ENCODE results near the gene NSMCE1. TPM values are rescaled to one million over a fixed set of nuclear protein-coding genes. Genes with fewer than 3 reads are reported as not detected.

Gene NSMCE1
- total and polyA plus RNA-seq, 2 donors (not counting 1 experiment from before 2014, with no cell fraction given), result 29.0 to 61.9 TPM

DNA sequence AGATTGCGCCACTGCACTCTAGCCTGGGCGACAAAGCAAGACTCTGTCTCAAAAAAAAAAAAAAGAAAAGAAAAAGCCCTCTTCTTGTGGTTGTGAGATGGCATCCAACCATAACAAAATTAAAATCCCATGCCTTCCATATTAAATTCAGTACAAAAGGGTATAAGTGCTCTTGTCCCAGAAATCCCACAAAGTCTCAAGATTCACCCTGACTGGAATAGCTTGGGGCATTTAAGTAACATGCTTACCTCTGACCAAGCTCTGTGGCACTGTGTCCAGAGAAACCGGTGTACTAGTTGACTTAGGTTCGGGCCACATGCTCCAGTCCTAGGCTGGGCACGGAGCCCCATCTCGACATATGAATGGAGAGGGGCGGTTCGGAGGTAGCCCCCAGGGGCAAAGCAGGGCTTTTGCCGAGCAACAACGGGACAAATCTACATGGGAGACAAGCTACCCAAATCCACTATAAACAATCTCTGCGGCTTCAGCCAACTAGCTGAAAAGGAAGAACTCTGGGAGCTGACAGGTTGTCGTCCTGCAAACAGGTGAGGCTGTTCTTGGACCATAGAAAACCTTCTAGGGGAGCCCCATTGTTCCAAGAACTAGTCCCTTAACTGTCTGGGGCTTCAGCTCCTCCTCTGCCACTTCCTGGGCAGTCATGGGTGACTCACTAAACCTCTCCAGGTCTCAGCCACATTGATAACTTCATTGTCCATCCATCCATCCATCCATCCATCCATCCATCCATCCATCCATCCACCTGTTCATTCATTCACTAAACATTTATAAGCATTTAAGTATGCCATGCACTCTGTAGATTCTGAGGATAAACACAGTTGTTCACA, 34.9 kb upstream of the NSMCE1 start:
- Histone ChIP-seq H3K4me2 (replicated peaks; ENCODE audit: low read depth, low read length, poor library complexity, severe bottlenecking) (peak overlapping the region; percentile 46), H3K9me3 (ENCODE audit: control extremely low read depth in 1 of 3, control insufficient read depth in 2 of 3, insufficient read depth in 1 of 3, low read length in 2 of 3) (peaks cover 0 to 4% (median 0%) of the 10 kb centered on the region in 3 donors), H3K27me3 (replicated peaks in 1 of 4; ENCODE audit: control extremely low read depth in 1 of 4, control insufficient read depth in 3 of 4, insufficient read depth in 4 of 4, low read length in 3 of 4) (no peaks in the 10 kb centered on the region), H3K27ac (ENCODE audit: low read length in 2 of 2) (peak overlapping the region in 1 of 2 donors; percentile 74), H2AFZ (ENCODE audit: insufficient read depth, low read depth, low read length, poor library complexity, severe bottlenecking) (no peak overlapping the region), H4K20me1 (ENCODE audit: control insufficient read depth, insufficient read depth, low read length, poor library complexity, severe bottlenecking) (no peaks in the 10 kb centered on the region), H3K79me2 (ENCODE audit: control insufficient read depth, insufficient read depth, low read length) (peaks cover 3% of the 10 kb centered on the region), H3K4me1 (ENCODE audit: control insufficient read depth in 2 of 2, insufficient read depth in 2 of 2, low read length in 2 of 2) (peaks cover 68 to 70% of the 10 kb centered on the region in 2 donors), H3K9ac (ENCODE audit: low read length) (no peak overlapping the region), H3K4me3 (ENCODE audit: control extremely low read depth in 1 of 5, extremely low read depth in 1 of 5, insufficient read depth in 1 of 5, low read depth in 2 of 5, low read length in 4 of 5) (no peak overlapping the region), H3K36me3 (replicated peaks in 1 of 2; ENCODE audit: control extremely low read depth in 1 of 2, control insufficient read depth in 1 of 2, extremely low read depth in 1 of 2, insufficient read depth in 2 of 2, low read length in 1 of 2) (no peaks in the 10 kb centered on the region)
- intact Hi-C loops (cut with micrococcal nuclease), result no loop called here
- ChIA-PET POLR2A (interaction anchor here (0.6 kb wide), 1 partner anchor 52 kb away, joined by 3 read pairs; no protein-coding TSS in a partner anchor), CTCF (interaction anchor here (1.2 to 1.7 kb wide), 4 partner anchors 12 to 124 kb away, joined by 3 to 5 read pairs (median 3); no protein-coding TSS in a partner anchor)
- WGBS (ENCODE audit: insufficient coverage), result 99% methylated on average over 10 of the region's 12 CpGs
- H3K4me1 Mint-ChIP-seq, result peaks cover 64% of the 10 kb centered on the region
- TF ChIP-seq EZH2 (IDR thresholded peaks at IDR 0.05; ENCODE audit: borderline replicate concordance, insufficient read depth, low read depth, low read length, poor library complexity, severe bottlenecking), result no peak
- TF ChIP-seq, protein P1, sequence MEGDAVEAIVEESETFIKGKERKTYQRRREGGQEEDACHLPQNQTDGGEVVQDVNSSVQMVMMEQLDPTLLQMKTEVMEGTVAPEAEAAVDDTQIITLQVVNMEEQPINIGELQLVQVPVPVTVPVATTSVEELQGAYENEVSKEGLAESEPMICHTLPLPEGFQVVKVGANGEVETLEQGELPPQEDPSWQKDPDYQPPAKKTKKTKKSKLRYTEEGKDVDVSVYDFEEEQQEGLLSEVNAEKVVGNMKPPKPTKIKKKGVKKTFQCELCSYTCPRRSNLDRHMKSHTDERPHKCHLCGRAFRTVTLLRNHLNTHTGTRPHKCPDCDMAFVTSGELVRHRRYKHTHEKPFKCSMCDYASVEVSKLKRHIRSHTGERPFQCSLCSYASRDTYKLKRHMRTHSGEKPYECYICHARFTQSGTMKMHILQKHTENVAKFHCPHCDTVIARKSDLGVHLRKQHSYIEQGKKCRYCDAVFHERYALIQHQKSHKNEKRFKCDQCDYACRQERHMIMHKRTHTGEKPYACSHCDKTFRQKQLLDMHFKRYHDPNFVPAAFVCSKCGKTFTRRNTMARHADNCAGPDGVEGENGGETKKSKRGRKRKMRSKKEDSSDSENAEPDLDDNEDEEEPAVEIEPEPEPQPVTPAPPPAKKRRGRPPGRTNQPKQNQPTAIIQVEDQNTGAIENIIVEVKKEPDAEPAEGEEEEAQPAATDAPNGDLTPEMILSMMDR (IDR thresholded peaks at IDR 0.05), result no peak
- peaks cover 8% of the 10 kb centered on the region for H3K9me3 Mint-ChIP-seq (ENCODE audit: insufficient read depth)
- DNase-seq (no peak), ATAC-seq (ENCODE audit: low read depth) (no peak)
- H3K27me3 Mint-ChIP-seq, result peaks cover 3% of the 10 kb centered on the region
- H3K27ac Mint-ChIP-seq, result peak overlapping the region; percentile 88
- H3K4me3 Mint-ChIP-seq, result peak overlapping the region; percentile 18

DNA sequence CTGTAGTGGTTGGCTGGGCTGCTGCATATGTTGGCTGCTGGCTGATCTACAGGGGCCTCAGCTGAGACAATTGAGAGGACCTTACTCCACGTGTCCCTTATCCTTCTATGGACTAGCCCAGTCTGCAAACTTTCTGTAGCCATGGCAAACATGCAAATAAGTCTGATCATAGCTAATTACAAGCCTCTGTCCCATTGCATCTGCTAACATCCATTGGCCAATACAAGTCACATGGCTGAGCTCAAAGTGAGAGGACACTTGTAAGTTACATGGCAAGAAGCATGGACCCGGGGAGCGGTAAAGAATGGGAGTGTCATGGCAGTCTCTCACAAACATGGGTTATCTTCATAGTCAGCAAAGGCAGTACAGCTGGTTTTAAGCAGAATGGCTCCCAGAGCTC, 33.6 kb upstream of the NSMCE1 start:
- no peak overlapping the region for H3K9ac ChIP-seq (ENCODE audit: low read length)
- 81% methylated on average over 3 of the region's 3 CpGs for whole genome bisulfite sequencing (ENCODE audit: insufficient coverage)
- peak overlapping the region; percentile 20 for H3K4me3 Mint-ChIP-seq
- intact Hi-C loops (cut with micrococcal nuclease), result no loop called here
- DNase-seq (no peak), ATAC-seq (ENCODE audit: low read depth) (no peak)
- no peaks in the 10 kb centered on the region for H3K36me3 ChIP-seq (replicated peaks in 1 of 2; ENCODE audit: control extremely low read depth in 1 of 2, control insufficient read depth in 1 of 2, extremely low read depth in 1 of 2, insufficient read depth in 2 of 2, low read length in 1 of 2)
- H4K20me1 ChIP-seq (ENCODE audit: control insufficient read depth, insufficient read depth, low read length, poor library complexity, severe bottlenecking), result no peaks in the 10 kb centered on the region
- ChIA-PET CTCF (interaction anchor here (0.9 to 1.5 kb wide), 4 partner anchors 67 to 122 kb away, joined by 3 to 4 read pairs (median 3); no protein-coding TSS in a partner anchor), POLR2A (interaction anchor here (0.6 to 0.7 kb wide), 3 partner anchors 31 to 53 kb away, joined by 4 to 7 read pairs (median 4); no protein-coding TSS in a partner anchor)
- TF ChIP-seq, protein P1 (IDR thresholded peaks at IDR 0.05), result no peak
- TF ChIP-seq EZH2 (IDR thresholded peaks at IDR 0.05; ENCODE audit: borderline replicate concordance, insufficient read depth, low read depth, low read length, poor library complexity, severe bottlenecking), result no peak
- peaks cover 3% of the 10 kb centered on the region for H3K27me3 Mint-ChIP-seq
- H3K27me3 ChIP-seq (replicated peaks in 1 of 4; ENCODE audit: control extremely low read depth in 1 of 4, control insufficient read depth in 3 of 4, insufficient read depth in 4 of 4, low read length in 3 of 4), result no peaks in the 10 kb centered on the region
- peak overlapping the region; percentile 65 for H3K4me2 ChIP-seq (replicated peaks; ENCODE audit: low read depth, low read length, poor library complexity, severe bottlenecking)
- H3K4me1 ChIP-seq (ENCODE audit: control insufficient read depth in 2 of 2, insufficient read depth in 2 of 2, low read length in 2 of 2), result peaks cover 82% of the 10 kb centered on the region in 2 donors
- no peak overlapping the region for H3K4me3 ChIP-seq (ENCODE audit: control extremely low read depth in 1 of 5, extremely low read depth in 1 of 5, insufficient read depth in 1 of 5, low read depth in 2 of 5, low read length in 4 of 5)
- peaks cover 71% of the 10 kb centered on the region for H3K4me1 Mint-ChIP-seq
- peak overlapping the region; percentile 44 for H3K27ac Mint-ChIP-seq
- H2AFZ ChIP-seq (ENCODE audit: insufficient read depth, low read depth, low read length, poor library complexity, severe bottlenecking), result no peak overlapping the region
- peaks cover 0 to 4% (median 0%) of the 10 kb centered on the region in 3 donors for H3K9me3 ChIP-seq (ENCODE audit: control extremely low read depth in 1 of 3, control insufficient read depth in 2 of 3, insufficient read depth in 1 of 3, low read length in 2 of 3)
- peak overlapping the region; percentile 67 to 74 for H3K27ac ChIP-seq (ENCODE audit: low read length in 2 of 2)
- peaks cover 5% of the 10 kb centered on the region for H3K9me3 Mint-ChIP-seq (ENCODE audit: insufficient read depth)
- H3K79me2 ChIP-seq (ENCODE audit: control insufficient read depth, insufficient read depth, low read length), result peaks cover 3% of the 10 kb centered on the region

Measured in B cell (primary cell).